ENCODE data around the gene KCNIP4.

The KCNIP4 gene

GRCh38 chr4:21167711-21168110 lies 780.9 kb downstream of the KCNIP4 start:
- no peak for DNase-seq

- DNase-seq, result no peak
Measured at GRCh38 chr4:21155367-21155766, 793.2 kb downstream of the KCNIP4 start.

GRCh38 chr4:21139327-21139726 lies 809.2 kb downstream of the KCNIP4 start:
- DNase-seq, result no peak

- no peak for DNase-seq
Measured at GRCh38 chr4:21136051-21136630, 812.4 kb downstream of the KCNIP4 start.

GRCh38 chr4:21134994-21135393 lies 813.6 kb downstream of the KCNIP4 start:
- DNase-seq, result no peak

- no peak for DNase-seq
Measured at GRCh38 chr4:21130606-21131005, 818.0 kb downstream of the KCNIP4 start.

- DNase-seq, result no peak
Measured at GRCh38 chr4:21126014-21126512, 822.5 kb downstream of the KCNIP4 start.

GRCh38 chr4:21118301-21118700 lies 830.3 kb downstream of the KCNIP4 start:
- DNase-seq, result no peak

GRCh38 chr4:21117541-21118180 lies 830.9 kb downstream of the KCNIP4 start:
- no peak for DNase-seq

GRCh38 chr4:21113496-21114223 lies 834.9 kb downstream of the KCNIP4 start:
- no peak for DNase-seq

- DNase-seq, result no peak
Measured at GRCh38 chr4:21102667-21103066, 845.9 kb downstream of the KCNIP4 start.

- DNase-seq, result no peak
Measured at GRCh38 chr4:21097865-21098264, 850.7 kb downstream of the KCNIP4 start.

GRCh38 chr4:21097026-21097425 lies 851.5 kb downstream of the KCNIP4 start:
- no peak for DNase-seq

GRCh38 chr4:21092531-21092930 lies 856.0 kb downstream of the KCNIP4 start:
- DNase-seq, result no peak

- no peak for DNase-seq
Measured at GRCh38 chr4:21090094-21090666, 858.4 kb downstream of the KCNIP4 start.

- no peak for DNase-seq
Measured at GRCh38 chr4:21083413-21083812, 865.2 kb downstream of the KCNIP4 start.

- no peak for DNase-seq
Measured at GRCh38 chr4:21077967-21078366, 870.6 kb downstream of the KCNIP4 start.

- DNase-seq, result no peak
Measured at GRCh38 chr4:21067351-21067750, 881.2 kb downstream of the KCNIP4 start.

- no peak for DNase-seq
Measured at GRCh38 chr4:21061902-21062301, 886.7 kb downstream of the KCNIP4 start.

GRCh38 chr4:21046141-21046540 lies 902.4 kb downstream of the KCNIP4 start:
- DNase-seq, result no peak

GRCh38 chr4:21045119-21045518 lies 903.5 kb downstream of the KCNIP4 start:
- no peak for DNase-seq

GRCh38 chr4:21041708-21042107 lies 906.9 kb downstream of the KCNIP4 start:
- no peak for DNase-seq

GRCh38 chr4:21034728-21035127 lies 913.8 kb downstream of the KCNIP4 start:
- no peak for DNase-seq

Measured in T-helper 9 cell (primary cell).